Measurements from ENCODE around the gene UTRN.

DNA sequence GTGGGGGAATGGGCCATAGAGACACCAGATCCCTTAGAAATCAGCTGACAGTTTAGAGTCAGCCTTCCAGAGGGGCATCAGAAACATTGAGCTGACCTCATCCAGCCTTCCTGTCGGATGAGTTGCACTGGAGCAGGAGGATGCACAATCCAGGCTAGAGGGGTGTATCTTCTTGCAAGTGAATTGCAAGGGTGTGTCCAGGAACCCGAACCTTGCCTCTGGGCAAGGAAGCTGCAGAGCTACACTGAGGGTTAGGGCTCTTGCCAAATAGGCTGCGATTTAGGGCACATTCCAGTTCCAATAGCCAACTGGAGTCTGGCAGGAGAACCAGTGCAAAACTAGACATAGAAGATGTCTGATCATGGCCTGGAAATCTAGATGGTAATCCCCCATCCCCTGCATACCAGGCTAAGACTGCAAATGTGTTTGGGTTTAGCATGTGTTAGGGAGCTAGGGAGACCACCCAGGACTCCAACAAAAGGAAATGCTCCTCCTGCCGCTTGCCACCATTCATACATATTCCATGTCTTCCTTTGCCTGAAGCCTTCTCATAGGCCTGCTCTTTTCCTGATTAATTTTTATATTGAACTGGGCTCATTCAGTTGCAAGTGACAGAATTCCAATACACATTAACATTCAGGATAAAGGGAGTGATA lies 6.3 kb upstream of the UTRN start:
- no peak for TF ChIP-seq GATA2 (IDR thresholded peaks at IDR 0.05; ENCODE audit: low read depth, low read length)
- no peak for TF ChIP-seq GATA3 (IDR thresholded peaks at IDR 0.05; ENCODE audit: low read depth, low read length)

Measured in SH-SY5Y (cell line).